Uterus (tissue), 2 donors: ENCODE data around the gene TP53I11.

Experiments used
- CTCF ChIP-seq, 4 experiments: fragments of 200-600 bp in 2 of 4; fragments of 450-650 bp in 2 of 4; sonication (generic) in 2 of 4; IDR thresholded peaks; one replicate each; pipeline ENCODE4 v1.5.1; 2016 to 2019; ENCODE audit warnings: antibody characterized with exemption in 4 of 4, mild to moderate bottlenecking in 2 of 4, moderate library complexity in 1 of 4
- POLR2A ChIP-seq, 2 donors: fragments of 450-650 bp; IDR thresholded peaks; one replicate each; pipeline ENCODE4 v1.6.1; 2016; ENCODE audit warnings: antibody characterized with exemption in 2 of 2, mild to moderate bottlenecking in 1 of 2, moderate library complexity in 1 of 2

- TF ChIP-seq POLR2A (IDR thresholded peaks at IDR 0.05) (no peak), CTCF (IDR thresholded peaks at IDR 0.05) (no peak)
Observed at GRCh38 chr11:44970293-44970692, 19.6 kb upstream of the TP53I11 start.
